Activated naive CD4-positive, alpha-beta T cell treated with anti-CD3 and anti-CD28 coated beads, Interleukin-2, amount 50 U/mL, for 16 hours (primary cell): ENCODE data around the gene KHDRBS1.
A peak's percentile ranks its signal among the peaks of the same experiment; 100 is the strongest.
"Not testable (repeated sequence)": the region's sequence is repeated elsewhere in the genome, so short reads cannot be mapped to it uniquely, and the experiment has no call there.

ENCODE experiments used
- DNase-seq: peaks from one replicate; pipeline ENCODE4 v3.0.0-alpha.2; 2020

The KHDRBS1 gene

DNA sequence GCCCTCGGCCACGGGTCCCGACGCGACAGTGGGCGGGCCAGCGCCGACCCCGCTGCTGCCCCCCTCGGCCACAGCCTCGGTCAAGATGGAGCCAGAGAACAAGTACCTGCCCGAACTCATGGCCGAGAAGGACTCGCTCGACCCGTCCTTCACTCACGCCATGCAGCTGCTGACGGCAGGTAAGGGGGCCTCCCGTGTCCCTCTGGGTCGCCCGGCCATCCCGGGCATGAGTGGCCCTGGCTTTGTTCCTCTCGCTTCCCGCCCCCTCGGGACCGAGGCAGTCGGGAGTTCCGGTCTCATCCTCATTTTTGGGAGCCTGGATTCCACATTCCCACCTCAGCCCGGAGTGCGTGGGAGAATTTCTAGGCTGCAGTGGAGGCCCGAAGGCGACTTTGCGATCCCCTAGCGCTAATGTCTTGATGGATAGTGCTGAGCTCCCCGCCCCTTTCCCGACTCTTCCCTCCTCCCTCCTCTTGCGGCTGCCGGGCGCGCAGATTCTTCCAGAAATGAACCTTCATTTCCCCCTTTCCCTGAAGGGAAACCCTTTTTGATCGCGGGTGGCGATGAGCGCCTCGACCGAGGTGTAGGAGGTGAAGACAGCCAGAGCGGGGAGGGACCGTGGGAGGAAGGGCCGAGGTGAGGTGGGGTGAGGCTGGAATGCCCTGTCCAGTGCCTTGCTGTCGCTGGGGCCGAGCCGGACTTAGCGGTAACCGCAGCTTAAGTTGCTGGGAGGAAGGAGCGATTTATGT lies 705 bp downstream of the KHDRBS1 start:
- peak; percentile 23 for DNase-seq

DNA sequence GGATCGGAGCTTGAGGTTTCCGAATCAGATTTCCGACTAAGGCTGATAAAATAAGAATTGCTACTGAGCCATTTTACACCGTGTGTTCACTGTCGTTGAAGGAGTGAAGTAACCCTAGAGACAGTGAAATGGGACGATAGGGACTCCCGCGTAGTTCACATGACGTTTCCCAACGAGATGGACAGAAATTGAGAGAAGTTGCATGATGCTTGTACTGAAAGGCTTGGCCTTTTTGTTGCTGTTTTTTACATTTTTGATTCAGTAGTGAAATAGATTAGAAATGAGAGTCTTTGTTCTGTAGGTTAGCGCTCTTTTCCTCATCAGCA lies 1.2 kb downstream of the KHDRBS1 start:
- DNase-seq, result no peak

- DNase-seq, result no peak
Observed at GRCh38 chr1:32020339-32020738, 6.7 kb downstream of the KHDRBS1 start.

DNA sequence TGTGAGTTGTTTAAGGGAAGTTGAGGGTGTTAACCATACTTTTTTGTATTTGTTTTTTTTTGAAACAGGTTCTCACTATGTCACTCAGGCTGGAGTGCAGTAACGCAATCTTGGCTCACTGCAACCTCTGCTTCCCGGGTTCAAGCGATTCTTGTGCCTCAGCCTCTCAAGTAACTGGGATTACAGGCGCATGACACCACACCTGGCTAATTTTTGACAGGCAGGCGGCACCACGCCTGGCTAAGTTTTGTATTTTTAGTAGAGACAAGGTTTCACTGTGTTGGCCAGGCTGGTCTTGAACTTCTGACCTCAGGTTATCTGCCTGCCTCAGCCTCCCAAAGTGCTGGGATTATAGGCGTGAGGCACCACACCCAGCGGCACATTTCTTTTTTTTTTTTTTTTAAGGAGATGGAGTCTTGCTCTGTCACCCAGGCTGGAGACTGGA lies 7.9 kb downstream of the KHDRBS1 start:
- DNase-seq, result not testable (repeated sequence)

GRCh38 chr1:32023351-32023750 lies 9.7 kb downstream of the KHDRBS1 start:
- DNase-seq, result no peak

GRCh38 chr1:32025515-32025914 lies 11.8 kb downstream of the KHDRBS1 start:
- no peak for DNase-seq

DNA sequence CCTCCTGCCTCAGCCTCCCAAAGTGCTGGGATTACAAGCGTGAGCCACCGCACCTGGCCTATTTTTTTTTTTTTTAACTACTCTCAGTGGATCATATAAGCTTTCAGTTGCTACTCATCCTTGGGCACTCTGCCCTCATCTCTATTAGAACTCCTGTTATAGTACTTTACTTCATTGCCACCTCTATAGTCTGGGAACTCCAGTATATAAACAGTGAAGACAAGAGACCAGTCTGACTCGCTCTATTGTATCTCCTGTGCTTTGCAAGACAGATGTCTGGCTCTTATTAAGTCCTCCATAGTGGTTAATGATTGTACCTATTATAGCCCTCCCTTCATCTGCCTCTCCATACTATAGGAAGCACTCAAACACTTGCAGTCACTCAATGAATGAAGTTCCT lies 15.1 kb downstream of the KHDRBS1 start:
- no peak for DNase-seq

- DNase-seq, result no peak
Observed at GRCh38 chr1:32031578-32032274, 18.1 kb downstream of the KHDRBS1 start.

DNA sequence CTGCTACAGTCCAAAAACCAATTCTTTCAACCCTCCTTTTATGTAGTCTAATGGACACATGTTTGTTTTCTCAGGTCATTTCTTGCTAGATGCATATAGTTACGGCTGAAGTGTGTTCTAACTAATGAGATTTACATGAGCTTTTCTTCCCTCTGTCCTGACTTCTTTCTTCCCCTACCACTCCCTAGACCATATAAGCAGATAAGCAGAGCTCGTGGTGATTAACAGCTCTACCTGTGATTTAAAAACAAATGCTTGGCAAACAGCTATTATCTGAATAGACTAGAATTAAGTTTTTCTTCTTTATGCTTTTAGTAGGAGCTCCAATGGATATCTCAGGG lies 18.6 kb downstream of the KHDRBS1 start:
- DNase-seq, result no peak

- no peak for DNase-seq
Observed at GRCh38 chr1:32035119-32035518, 21.5 kb downstream of the KHDRBS1 start.

DNA sequence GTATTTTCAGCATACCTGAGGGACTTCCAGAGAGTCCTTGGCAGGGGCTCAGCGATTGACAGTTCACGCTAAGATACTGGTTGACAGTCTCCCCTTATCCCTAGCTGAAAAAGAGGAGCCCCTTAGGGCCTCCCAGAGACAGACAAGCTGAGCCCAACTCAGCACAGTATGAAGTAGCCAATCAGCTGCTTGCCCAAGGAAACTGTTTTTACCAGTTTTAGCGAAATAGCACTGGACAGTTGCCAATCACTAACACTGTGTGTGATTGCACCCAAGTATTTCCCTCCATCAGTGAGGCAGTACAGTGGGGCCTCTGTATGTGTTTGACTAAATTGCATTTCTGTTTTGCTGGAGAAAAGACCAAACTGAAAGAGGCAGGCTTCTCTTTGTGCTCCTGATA lies 27.0 kb downstream of the KHDRBS1 start:
- no peak for DNase-seq

DNA sequence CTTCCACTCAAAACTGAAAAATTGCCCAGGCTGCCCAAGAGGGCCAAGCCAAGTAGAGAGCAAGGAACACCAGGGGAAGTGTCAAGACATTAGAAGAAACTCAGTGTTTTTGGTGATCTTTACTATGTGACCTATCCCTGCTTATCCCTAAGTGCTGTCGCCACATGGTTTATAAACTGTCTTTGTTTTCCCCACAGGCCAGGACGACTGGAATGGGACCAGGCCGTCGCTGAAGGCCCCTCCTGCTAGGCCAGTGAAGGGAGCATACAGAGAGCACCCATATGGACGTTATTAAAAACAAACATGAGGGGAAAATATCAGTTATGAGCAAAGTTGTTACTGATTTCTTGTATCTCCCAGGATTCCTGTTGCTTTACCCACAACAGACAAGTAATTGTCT lies 28.7 kb downstream of the KHDRBS1 start:
- DNase-seq, result no peak

- no peak for DNase-seq
Observed at GRCh38 chr1:32044234-32044633, 30.6 kb downstream of the KHDRBS1 start.

DNA sequence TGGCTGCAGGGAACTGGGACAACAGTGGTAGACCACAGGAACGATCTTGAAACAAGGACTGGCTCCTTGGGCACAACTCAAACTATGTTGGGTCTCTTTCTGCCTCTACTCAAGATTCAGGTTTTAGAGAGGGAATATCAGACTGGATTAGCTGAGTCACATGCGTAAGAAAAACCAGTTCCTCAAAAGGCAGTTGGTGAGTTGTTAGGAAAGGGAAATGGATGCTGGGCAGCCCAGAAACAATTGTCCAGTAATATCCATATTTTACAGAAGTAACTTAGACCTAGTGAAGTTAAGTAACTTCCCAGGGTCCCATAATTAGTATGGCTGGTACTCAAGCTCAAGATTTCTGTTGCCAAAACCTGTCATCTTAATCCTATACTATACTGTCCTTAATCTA lies 32.1 kb downstream of the KHDRBS1 start:
- no peak for DNase-seq

GRCh38 chr1:32047701-32048100 lies 34.0 kb downstream of the KHDRBS1 start:
- no peak for DNase-seq

- DNase-seq, result no peak
Observed at GRCh38 chr1:32048440-32048839, 34.8 kb downstream of the KHDRBS1 start.

GRCh38 chr1:32051706-32052105 lies 38.0 kb downstream of the KHDRBS1 start:
- DNase-seq, result no peak

DNA sequence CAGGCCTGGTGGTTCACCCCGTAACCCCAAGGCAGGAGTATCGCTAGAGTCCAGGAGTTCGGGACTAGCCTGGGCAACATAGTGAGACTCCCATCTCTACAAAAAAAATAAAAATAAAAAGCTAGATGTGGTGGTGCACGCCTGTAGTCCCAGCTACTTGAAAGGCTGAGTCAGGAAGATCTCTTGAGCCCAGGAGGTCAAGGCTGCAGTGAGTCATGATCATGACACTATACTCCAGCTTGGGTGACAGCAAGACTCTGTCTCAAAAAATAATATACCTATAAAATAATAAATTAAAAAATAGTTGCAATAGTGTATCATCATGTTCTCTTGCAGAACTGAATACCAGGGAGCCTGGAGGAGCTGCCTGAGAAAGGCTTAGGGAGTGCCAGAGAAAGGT lies 39.2 kb downstream of the KHDRBS1 start:
- no peak for DNase-seq

DNA sequence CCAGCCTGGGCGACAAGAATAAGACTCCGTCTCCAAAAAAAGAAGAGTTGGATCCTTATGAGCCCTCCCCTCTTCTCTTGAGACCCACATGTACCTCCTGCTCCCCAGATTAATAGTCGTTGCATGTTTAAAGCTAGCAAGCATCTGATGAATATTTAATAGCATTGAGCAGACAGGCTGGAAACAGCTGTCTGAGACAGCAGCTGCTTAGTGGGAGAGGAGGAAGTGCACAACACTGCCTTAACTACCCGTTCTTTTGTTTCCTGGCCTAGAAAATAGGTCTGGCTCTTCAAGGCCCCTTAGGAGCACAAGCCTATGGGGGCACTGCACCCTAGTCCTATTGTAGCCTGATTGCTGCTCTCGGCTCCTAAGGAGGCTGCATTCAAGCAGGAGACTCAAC lies 41.7 kb downstream of the KHDRBS1 start:
- DNase-seq, result no peak

DNA sequence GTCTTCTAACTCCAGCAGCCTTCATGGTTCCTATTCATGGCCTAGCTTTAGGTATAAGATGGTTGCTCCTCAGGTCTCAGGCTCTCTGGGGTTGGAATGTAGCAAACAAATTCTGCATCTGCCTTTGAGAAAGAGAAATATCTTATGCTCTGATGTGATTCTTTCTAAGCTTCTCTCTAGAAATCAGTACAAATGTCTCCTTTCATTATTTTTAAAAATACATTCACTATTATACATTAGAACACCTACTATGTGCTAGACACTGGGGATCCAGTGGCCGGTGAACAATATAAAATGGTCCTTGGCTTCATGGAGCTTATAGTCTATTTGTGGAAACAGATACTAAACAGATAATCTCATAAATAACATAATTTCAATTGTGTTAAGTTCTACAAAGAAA lies 42.9 kb downstream of the KHDRBS1 start:
- no peak for DNase-seq

DNA sequence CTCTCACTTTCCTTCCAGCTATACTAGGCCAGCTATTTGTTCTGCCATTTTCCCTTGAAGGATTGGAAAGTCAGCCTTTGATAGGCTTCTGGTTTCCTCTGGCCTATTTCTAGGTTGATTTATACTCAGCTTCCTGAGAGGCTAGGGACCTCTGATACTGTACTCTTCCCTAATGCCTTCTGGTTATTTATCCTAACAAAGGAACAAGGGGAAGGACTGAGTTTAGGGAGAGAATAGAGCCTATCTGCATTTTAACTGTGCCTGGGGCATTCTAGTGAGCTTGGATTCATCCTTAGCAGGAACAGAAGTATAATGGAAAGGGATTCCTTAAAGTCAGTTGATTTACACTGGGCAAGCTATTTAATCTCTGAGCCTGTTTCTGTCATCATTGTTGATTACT lies 47.2 kb downstream of the KHDRBS1 start:
- no peak for DNase-seq

DNA sequence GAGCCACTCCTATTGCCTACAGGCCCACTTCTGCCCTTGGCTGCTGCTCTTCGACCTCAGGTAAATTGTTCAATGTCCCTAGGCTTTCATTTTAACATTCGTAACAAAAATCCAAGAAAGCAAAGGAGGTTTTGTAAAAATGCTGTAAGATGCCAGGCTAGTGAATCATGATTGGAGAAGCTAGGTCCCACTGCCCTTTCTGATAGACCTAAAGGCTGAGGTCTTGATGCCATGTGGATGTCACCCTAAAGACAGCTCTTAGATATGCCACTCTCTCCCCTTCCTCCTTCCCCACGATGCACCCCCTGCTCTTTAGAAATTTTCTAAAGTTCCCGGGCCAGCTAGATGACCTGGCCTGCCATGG lies 49.2 kb downstream of the KHDRBS1 start:
- no peak for DNase-seq

- DNase-seq, result no peak
Observed at GRCh38 chr1:32063261-32063681, 49.6 kb downstream of the KHDRBS1 start.

DNA sequence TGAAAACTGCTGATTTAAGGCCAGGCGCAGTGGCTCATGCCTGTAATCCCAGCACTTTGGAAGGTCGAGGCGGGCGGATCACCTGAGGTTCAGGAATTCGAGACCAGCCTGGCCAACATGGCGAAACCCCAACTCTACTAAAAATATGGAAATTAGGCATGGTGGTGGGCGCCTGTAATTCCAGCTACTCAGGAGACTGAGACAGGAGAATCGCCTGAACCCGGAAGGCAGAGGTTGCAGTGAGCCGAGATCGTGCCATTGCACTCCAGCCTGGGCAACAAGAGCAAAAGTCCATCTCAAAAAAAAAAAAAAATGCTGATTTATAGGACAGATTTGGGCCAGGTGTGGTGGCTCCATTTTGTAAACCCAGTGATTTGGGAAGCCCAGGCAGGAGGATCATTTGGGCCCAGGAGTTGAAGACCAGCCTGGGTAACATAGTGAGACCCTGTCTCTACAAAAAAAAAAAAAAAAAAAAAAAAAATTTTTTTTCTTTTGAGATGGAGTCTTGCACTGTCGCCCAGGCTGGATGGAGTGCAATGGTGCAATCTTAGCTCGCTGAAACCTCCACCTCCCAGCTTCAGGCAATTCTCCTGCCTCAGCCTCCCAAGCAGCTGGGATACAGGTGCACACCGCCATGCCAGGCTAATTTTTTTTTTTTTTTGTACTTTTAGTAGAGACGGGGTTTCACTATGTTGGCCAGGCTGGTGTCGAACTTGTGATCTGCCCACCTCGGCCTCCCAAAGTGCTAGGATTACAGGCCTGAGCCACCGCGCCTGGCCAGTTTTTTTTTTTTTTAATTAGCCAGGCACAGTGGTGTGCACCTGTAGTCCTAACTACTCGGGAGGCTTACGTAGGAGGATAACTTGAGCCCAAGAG lies 52.2 kb downstream of the KHDRBS1 start:
- not testable (repeated sequence) for DNase-seq
